ENCODE results near the gene RUNDC3A. TPM values are rescaled to one million over a fixed set of nuclear protein-coding genes. Genes with fewer than 3 reads are reported as not detected.
A peak's percentile ranks its signal among the peaks of the same experiment; 100 is the strongest.

Gene RUNDC3A
- total and polyA plus RNA-seq, 2 of the 13 experiments (the other 11 are each of a cell fraction or from before 2014, with no cell fraction given): 0.25 TPM; not detected in 1

GRCh38 chr17:44331249-44331760 is 22.9 kb downstream of the RUNDC3A start (continued):
- TF ChIP-seq PRDM15 (CRISPR knock-in tag; IDR thresholded peaks at IDR 0.05): no peak
- no peak for TF ChIP-seq ATF2 (CRISPR knock-in tag; IDR thresholded peaks at IDR 0.05)
- no peak for TF ChIP-seq FOXC1 (CRISPR knock-in tag; IDR thresholded peaks at IDR 0.05; ENCODE audit: borderline replicate concordance)
- TF ChIP-seq DMAP1 (CRISPR knock-in tag; IDR thresholded peaks at IDR 0.05): 0 out of 2 replicates have a peak, but pooled peaks have one; percentile 29
- TF ChIP-seq, protein P1, sequence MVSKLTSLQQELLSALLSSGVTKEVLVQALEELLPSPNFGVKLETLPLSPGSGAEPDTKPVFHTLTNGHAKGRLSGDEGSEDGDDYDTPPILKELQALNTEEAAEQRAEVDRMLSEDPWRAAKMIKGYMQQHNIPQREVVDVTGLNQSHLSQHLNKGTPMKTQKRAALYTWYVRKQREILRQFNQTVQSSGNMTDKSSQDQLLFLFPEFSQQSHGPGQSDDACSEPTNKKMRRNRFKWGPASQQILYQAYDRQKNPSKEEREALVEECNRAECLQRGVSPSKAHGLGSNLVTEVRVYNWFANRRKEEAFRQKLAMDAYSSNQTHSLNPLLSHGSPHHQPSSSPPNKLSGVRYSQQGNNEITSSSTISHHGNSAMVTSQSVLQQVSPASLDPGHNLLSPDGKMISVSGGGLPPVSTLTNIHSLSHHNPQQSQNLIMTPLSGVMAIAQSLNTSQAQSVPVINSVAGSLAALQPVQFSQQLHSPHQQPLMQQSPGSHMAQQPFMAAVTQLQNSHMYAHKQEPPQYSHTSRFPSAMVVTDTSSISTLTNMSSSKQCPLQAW (CRISPR knock-in tag; IDR thresholded peaks at IDR 0.05): 0 out of 2 replicates have a peak, but pooled peaks have one; percentile 16
- 0 out of 2 replicates have a peak, but pooled peaks have one; percentile 60 for TF ChIP-seq ZSCAN9 (CRISPR knock-in tag; IDR thresholded peaks at IDR 0.05; ENCODE audit: borderline replicate concordance)
- 0 out of 2 replicates have a peak, but pooled peaks have one; percentile 43 for TF ChIP-seq KDM2A (CRISPR knock-in tag; IDR thresholded peaks at IDR 0.05; ENCODE audit: borderline replicate concordance, low read depth)
- no peak for TF ChIP-seq NCOR1 (IDR thresholded peaks at IDR 0.05; ENCODE audit: borderline replicate concordance, low read length)
- TF ChIP-seq FLYWCH1 (CRISPR knock-in tag; IDR thresholded peaks at IDR 0.05): no peak
- 0 out of 2 replicates have a peak, but pooled peaks have one; percentile 29 for TF ChIP-seq MEF2D (CRISPR knock-in tag; IDR thresholded peaks at IDR 0.05)
- TF ChIP-seq GATAD1 (CRISPR knock-in tag; IDR thresholded peaks at IDR 0.05): 0 out of 2 replicates have a peak, but pooled peaks have one; percentile 29
- TF ChIP-seq, protein P2, sequence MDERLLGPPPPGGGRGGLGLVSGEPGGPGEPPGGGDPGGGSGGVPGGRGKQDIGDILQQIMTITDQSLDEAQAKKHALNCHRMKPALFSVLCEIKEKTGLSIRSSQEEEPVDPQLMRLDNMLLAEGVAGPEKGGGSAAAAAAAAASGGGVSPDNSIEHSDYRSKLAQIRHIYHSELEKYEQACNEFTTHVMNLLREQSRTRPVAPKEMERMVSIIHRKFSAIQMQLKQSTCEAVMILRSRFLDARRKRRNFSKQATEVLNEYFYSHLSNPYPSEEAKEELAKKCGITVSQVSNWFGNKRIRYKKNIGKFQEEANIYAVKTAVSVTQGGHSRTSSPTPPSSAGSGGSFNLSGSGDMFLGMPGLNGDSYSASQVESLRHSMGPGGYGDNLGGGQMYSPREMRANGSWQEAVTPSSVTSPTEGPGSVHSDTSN (CRISPR knock-in tag; IDR thresholded peaks at IDR 0.05): 0 out of 2 replicates have a peak, but pooled peaks have one; percentile 10
- 0 out of 2 replicates have a peak, but pooled peaks have one; percentile 30 for TF ChIP-seq NFATC3 (CRISPR knock-in tag; IDR thresholded peaks at IDR 0.05)
- TF ChIP-seq ZNF562 (CRISPR knock-in tag; IDR thresholded peaks at IDR 0.05; ENCODE audit: borderline replicate concordance): no peak
- TF ChIP-seq ZGPAT (CRISPR knock-in tag; IDR thresholded peaks at IDR 0.05): peak; percentile 50; the same call in 1 of the 2 replicates
- TF ChIP-seq ARNTL (CRISPR knock-in tag; IDR thresholded peaks at IDR 0.05): no peak
